Measurements from ENCODE around the gene ELL2. TPM values are rescaled to one million over a fixed set of nuclear protein-coding genes. Genes with fewer than 3 reads are reported as not detected.
A peak's percentile ranks its signal among the peaks of the same experiment; 100 is the strongest.

Gene ELL2
- total and polyA plus RNA-seq, 11 donors = 6.7 to 74.5 (median 31.1) TPM

- 66 to 81% (median 73%) methylated on average over 8 of the region's 8 CpGs for WGBS, 4 donors
- no peaks in the 10 kb centered on the region for H3K27me3 ChIP-seq
- ATAC-seq (peak; percentile 30 to 84 (median 76)), DNase-seq (peak in 2 of 5 donors; percentile 54 to 63)
- peak overlapping the region in 10 of 12 donors; percentile 1 to 88 (median 44) for H3K27ac ChIP-seq
- no peaks in the 10 kb centered on the region for H3K36me3 ChIP-seq
- H3K9me3 ChIP-seq = no peaks in the 10 kb centered on the region
- no peak overlapping the region for H3K4me3 ChIP-seq
- H3K4me1 ChIP-seq = peaks cover 0 to 66% (median 12%) of the 10 kb centered on the region in 12 donors
- TF ChIP-seq CTCF (IDR thresholded peaks at IDR 0.05) (no peak), POLR2A (IDR thresholded peaks at IDR 0.05) (no peak)
- intact Hi-C loops (cut with DNase I) = loop anchor here in 6 of 10 donors (2.0 to 10.0 kb wide), 4 partner anchors 53 to 287 kb away; partner anchors contain the start of genes ARSK (in 3 of the 6), SKIC3 (in 3 of the 6) and RFESD (in 1 of the 6)
Measured at GRCh38 chr5:95841914-95842812, 119.5 kb downstream of the ELL2 start.

GRCh38 chr5:95840956-95841705, 120.5 kb downstream of the ELL2 start:
- Histone ChIP-seq H3K4me3 (no peak overlapping the region), H3K9me3 (no peaks in the 10 kb centered on the region), H3K27ac (peak overlapping the region in 7 of 12 donors; percentile 7 to 88 (median 13)), H3K27me3 (no peaks in the 10 kb centered on the region), H3K36me3 (no peaks in the 10 kb centered on the region), H3K4me1 (peaks cover 0 to 76% (median 17%) of the 10 kb centered on the region in 12 donors)
- 87 to 96% (median 92%) methylated on average over 1 of the region's 1 CpG for whole genome bisulfite sequencing, 4 donors
- ATAC-seq = no peak
- no peak for DNase-seq
- intact Hi-C loops (cut with DNase I) = loop anchor here in 4 of 10 donors (5.0 to 10.0 kb wide), 2 partner anchors 199 to 286 kb away; partner anchors contain the start of genes ARSK (in 3 of the 4) and SKIC3 (in 3 of the 4)
- TF ChIP-seq POLR2A (IDR thresholded peaks at IDR 0.05) = no peak
- no peak for TF ChIP-seq CTCF (IDR thresholded peaks at IDR 0.05)

GRCh38 chr5:95839658-95840057, 122.0 kb downstream of the ELL2 start:
- DNase-seq (no peak), ATAC-seq (no peak)
- no peaks in the 10 kb centered on the region for H3K36me3 ChIP-seq
- no peaks in the 10 kb centered on the region for H3K9me3 ChIP-seq
- 72 to 83% (median 80%) methylated on average over 2 of the region's 2 CpGs for WGBS, 4 donors
- intact Hi-C loops (cut with DNase I) = loop anchor here in 6 of 10 donors (5.0 to 10.0 kb wide), 4 partner anchors 37 to 285 kb away; partner anchors contain the start of genes ARSK (in 3 of the 6), SKIC3 (in 3 of the 6) and RFESD (in 1 of the 6)
- H3K27me3 ChIP-seq = no peaks in the 10 kb centered on the region
- H3K27ac ChIP-seq = no peak overlapping the region
- no peak overlapping the region for H3K4me3 ChIP-seq
- H3K4me1 ChIP-seq = peaks cover 0 to 84% (median 28%) of the 10 kb centered on the region in 12 donors
- no peak for TF ChIP-seq POLR2A (IDR thresholded peaks at IDR 0.05)
- no peak for TF ChIP-seq CTCF (IDR thresholded peaks at IDR 0.05)

All from heart left ventricle (tissue), 16 donors.